T-cell (primary cell): ENCODE data around the gene NR5A2. TPM values are rescaled to one million over a fixed set of nuclear protein-coding genes. Genes with fewer than 3 reads are reported as not detected.

Source experiments
- ATAC-seq, 4 experiments: fragments of 200-7000 bp in 3 of 4; fragments of 150-1000 bp in 1 of 4; cut with Tn5 transposase; replicated peaks in 1 of 4; 1 replicate in 3 of 4; 2 replicates in 1 of 4; pipeline ENCODE4 v1.10.0; 2021; ENCODE audit warnings: moderate library complexity in 3 of 4, mild to moderate bottlenecking in 2 of 4, moderate number of reproducible peaks in 1 of 4
- CTCF ChIA-PET, 2 donors: fragments of 300-600 bp; sonication (Branson Sonifier 250); formaldehyde crosslinking; loops; one replicate each; lab custom pipeline; 2022; ENCODE audit warnings: antibody characterized with exemption in 2 of 2; lab: Charles Lee
- POLR2A ChIA-PET, 2 donors: fragments of 300-600 bp; sonication (Branson Sonifier 250); formaldehyde crosslinking; loops; one replicate each; lab custom pipeline; 2022; ENCODE audit warnings: antibody characterized with exemption in 2 of 2; lab: Charles Lee
- DNase-seq, 35 experiments: peaks; one replicate each; pipeline versions ENCODE4 v3.0.0 to v3.0.0-alpha.2; 2013 to 2023
- H3K27ac ChIP-seq: one replicate; pipeline ENCODE4 v1.5.1; 2013; ENCODE audit warnings: low read length
- H3K27me3 ChIP-seq, 2 experiments: replicated peaks in 1 of 2; 1 replicate in 1 of 2; 2 replicates in 1 of 2; pipeline versions ENCODE4 v1.6.1 to v1.7.0; 2013; ENCODE audit warnings: low read length in 1 of 2, mixed read lengths in 1 of 2; ENCODE audit not compliant: control insufficient read depth in 2 of 2, insufficient read depth in 2 of 2; ENCODE audit errors: extremely low read depth in 1 of 2
- H3K36me3 ChIP-seq, 2 donors: 1 replicate in 1 of 2; 2 replicates in 1 of 2; pipeline versions ENCODE4 v1.6.1 to v1.7.0; 2013; ENCODE audit warnings: low read length in 1 of 2; ENCODE audit not compliant: control insufficient read depth in 2 of 2, insufficient read depth in 1 of 2; ENCODE audit errors: extremely low read depth in 1 of 2
- H3K4me1 ChIP-seq, 2 experiments: 1 replicate in 1 of 2; 2 replicates in 1 of 2; pipeline versions ENCODE4 v1.6.1 to v1.7.0; 2013; ENCODE audit warnings: low read length in 2 of 2, mixed read lengths in 1 of 2; ENCODE audit not compliant: insufficient read depth in 2 of 2, control insufficient read depth in 1 of 2; ENCODE audit errors: extremely low read depth in 1 of 2
- H3K4me3 ChIP-seq, 2 donors: 1 replicate in 1 of 2; 2 replicates in 1 of 2; pipeline versions ENCODE4 v1.5.1 to v1.7.0; 2013; ENCODE audit warnings: mild to moderate bottlenecking in 2 of 2, low read length in 1 of 2, moderate library complexity in 1 of 2; ENCODE audit not compliant: control insufficient read depth in 1 of 2; ENCODE audit errors: extremely low read depth in 1 of 2
- H3K9me3 ChIP-seq: 2 replicates; pipeline ENCODE4 v1.7.0; 2013
- H3K27ac Mint-ChIP-seq, 2 donors: one replicate each; pipeline ENCODE4 v1.8.0; 2020 to 2021; ENCODE audit warnings: mild to moderate bottlenecking in 2 of 2, mixed read lengths in 2 of 2
- H3K27me3 Mint-ChIP-seq, 2 donors: one replicate each; pipeline ENCODE4 v1.8.0; 2021 to 2022; ENCODE audit warnings: mixed read lengths in 2 of 2
- H3K36me3 Mint-ChIP-seq: one replicate; pipeline ENCODE4 v1.8.0; 2021; ENCODE audit warnings: mixed read lengths
- H3K4me1 Mint-ChIP-seq, 3 donors: one replicate each; pipeline ENCODE4 v1.8.0; 2020 to 2022; ENCODE audit warnings: mixed read lengths in 3 of 3, mild to moderate bottlenecking in 1 of 3
- H3K4me3 Mint-ChIP-seq, 3 donors: one replicate each; pipeline ENCODE4 v1.8.0; 2020 to 2022; ENCODE audit warnings: mild to moderate bottlenecking in 3 of 3, mixed read lengths in 3 of 3, moderate library complexity in 3 of 3
- H3K9me3 Mint-ChIP-seq, 3 donors: one replicate each; pipeline ENCODE4 v1.8.0; 2020 to 2022; ENCODE audit warnings: mixed read lengths in 3 of 3
- WGBS: methylation state at CpG from one replicate; pipeline ENCODE4 v1.1.5; 2013; ENCODE audit warnings: missing lambda C conversion rate; ENCODE audit not compliant: insufficient coverage; 5-methylcytosine and 5-hydroxymethylcytosine counted together
- total RNA-seq, 35 experiments: library from RNA in 6 of 35; stranded (reverse) in 6 of 35; fragments of 120-200 nt in 1 of 35; gene quantifications; one replicate each; pipeline versions ENCODE4 v1.2.1 to v1.2.4 and lab custom pipeline; 2013 to 2026

Gene NR5A2
- total RNA-seq, 5 donors from 2014 or later (not counting 1 experiment from before 2014, with no cell fraction given), result 0.15 to 0.19 TPM; not detected in 3

DNA sequence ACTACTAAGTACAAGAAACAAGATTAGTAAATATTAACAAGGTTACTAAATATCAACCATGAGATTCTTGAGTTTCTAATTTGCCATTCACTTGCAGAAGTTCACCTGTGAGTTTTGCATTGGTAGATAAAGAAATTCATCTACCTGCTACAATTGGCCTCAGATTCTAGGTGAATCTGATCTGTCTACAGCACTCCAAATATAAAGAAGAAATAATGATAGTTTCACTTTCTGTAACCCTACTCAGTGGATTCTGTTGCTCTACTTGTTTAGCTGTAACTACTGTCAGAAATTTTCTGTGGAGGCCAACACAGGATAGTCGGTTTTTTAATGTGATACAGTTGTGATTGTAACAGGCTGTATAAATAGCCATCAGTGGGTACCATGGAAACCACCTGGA lies 118.6 kb downstream of the NR5A2 start:
- Mint-ChIP-seq H3K4me3 (no peak overlapping the region), H3K9me3 (no peaks in the 10 kb centered on the region), H3K27me3 (no peaks in the 10 kb centered on the region), H3K4me1 (peaks cover 0 to 13% (median 3%) of the 10 kb centered on the region in 3 donors), H3K36me3 (no peaks in the 10 kb centered on the region), H3K27ac (no peak overlapping the region)
- ChIA-PET POLR2A (interaction anchor here in 1 of 2 donors (0.6 kb wide), 1 partner anchor 389 kb away, joined by 9 read pairs; no protein-coding TSS in a partner anchor), CTCF (interaction anchor here (0.7 to 0.8 kb wide), 2 partner anchors 490 to 629 kb away, joined by 3 read pairs; no protein-coding TSS in a partner anchor)
- Histone ChIP-seq H3K4me1 (no peaks in the 10 kb centered on the region), H3K4me3 (no peak overlapping the region), H3K27me3 (no peaks in the 10 kb centered on the region), H3K9me3 (no peaks in the 10 kb centered on the region), H3K36me3 (no peaks in the 10 kb centered on the region), H3K27ac (no peak overlapping the region)
- WGBS, result 20% methylated on average over 1 of the region's 1 CpG
- ATAC-seq, result no peak
- DNase-seq, result no peak

DNA sequence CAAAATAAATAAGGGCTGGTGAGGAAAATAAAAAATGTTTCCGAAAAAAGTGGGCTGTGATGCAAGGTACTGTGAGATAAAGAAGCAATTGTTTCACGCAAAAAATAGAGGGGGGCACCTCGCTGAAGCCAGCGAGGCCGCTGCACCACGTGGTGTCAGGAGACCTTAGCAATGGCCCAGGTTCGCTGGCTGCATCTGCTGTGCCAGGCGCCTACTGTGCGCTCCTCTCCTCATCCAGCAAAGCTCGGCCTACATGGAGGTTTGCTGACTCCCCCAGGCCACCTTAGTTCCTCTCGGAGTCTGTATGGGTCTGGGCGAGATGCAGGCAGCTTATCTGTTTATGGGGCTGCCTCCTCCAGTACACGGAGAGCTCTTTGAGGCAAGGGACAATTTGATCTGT lies 119.6 kb downstream of the NR5A2 start:
- Histone ChIP-seq H3K4me1 (peaks cover 0 to 2% of the 10 kb centered on the region in 2 experiments), H3K27ac (no peak overlapping the region), H3K4me3 (no peak overlapping the region), H3K36me3 (no peaks in the 10 kb centered on the region), H3K27me3 (no peaks in the 10 kb centered on the region), H3K9me3 (no peaks in the 10 kb centered on the region)
- ATAC-seq (no peak), DNase-seq (no peak)
- Mint-ChIP-seq H3K4me3 (no peak overlapping the region), H3K27me3 (no peaks in the 10 kb centered on the region), H3K9me3 (no peaks in the 10 kb centered on the region), H3K27ac (no peak overlapping the region), H3K36me3 (no peaks in the 10 kb centered on the region), H3K4me1 (peaks cover 0 to 18% (median 3%) of the 10 kb centered on the region in 3 donors)
- ChIA-PET CTCF (interaction anchor here in 1 of 2 donors (1.1 kb wide), 1 partner anchor 11 kb away, joined by 3 read pairs; no protein-coding TSS in a partner anchor), POLR2A (no interaction called here)
- WGBS, result 97% methylated on average over 13 of the region's 13 CpGs

DNA sequence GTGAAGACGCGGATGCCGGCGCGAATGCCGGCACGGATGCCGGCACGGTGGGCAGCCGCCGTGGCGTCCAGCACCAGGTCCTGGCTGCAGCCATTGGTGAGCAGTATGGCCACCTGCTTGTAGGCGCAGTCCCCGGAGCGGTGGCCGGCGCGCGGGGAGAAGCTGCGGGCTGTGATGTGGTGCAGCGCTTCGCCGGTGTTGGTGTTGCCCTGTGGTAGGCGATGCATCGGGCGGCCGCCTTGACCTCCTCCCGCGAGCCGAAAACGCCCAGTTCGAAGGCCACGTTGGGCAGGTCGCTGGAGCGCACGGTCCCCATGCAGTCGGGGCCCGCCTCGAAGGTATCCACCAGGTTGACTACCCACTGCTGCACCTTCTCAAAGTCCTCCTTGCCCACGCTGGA lies 120.2 kb downstream of the NR5A2 start:
- DNase-seq, result no peak
- ChIA-PET CTCF (no interaction called here), POLR2A (no interaction called here)
- H3K9me3 ChIP-seq, result no peaks in the 10 kb centered on the region
- Mint-ChIP-seq H3K4me1 (peaks cover 5 to 23% (median 8%) of the 10 kb centered on the region in 3 donors), H3K36me3 (no peaks in the 10 kb centered on the region), H3K4me3 (no peak overlapping the region), H3K9me3 (no peaks in the 10 kb centered on the region), H3K27ac (no peak overlapping the region), H3K27me3 (no peaks in the 10 kb centered on the region)
- H3K4me3 ChIP-seq, result no peak overlapping the region
- 98% methylated on average over 37 of the region's 40 CpGs for WGBS
- no peaks in the 10 kb centered on the region for H3K27me3 ChIP-seq
- no peaks in the 10 kb centered on the region for H3K36me3 ChIP-seq
- peaks cover 1 to 3% of the 10 kb centered on the region in 2 experiments for H3K4me1 ChIP-seq
- no peak overlapping the region for H3K27ac ChIP-seq
- ATAC-seq, result no peak

DNA sequence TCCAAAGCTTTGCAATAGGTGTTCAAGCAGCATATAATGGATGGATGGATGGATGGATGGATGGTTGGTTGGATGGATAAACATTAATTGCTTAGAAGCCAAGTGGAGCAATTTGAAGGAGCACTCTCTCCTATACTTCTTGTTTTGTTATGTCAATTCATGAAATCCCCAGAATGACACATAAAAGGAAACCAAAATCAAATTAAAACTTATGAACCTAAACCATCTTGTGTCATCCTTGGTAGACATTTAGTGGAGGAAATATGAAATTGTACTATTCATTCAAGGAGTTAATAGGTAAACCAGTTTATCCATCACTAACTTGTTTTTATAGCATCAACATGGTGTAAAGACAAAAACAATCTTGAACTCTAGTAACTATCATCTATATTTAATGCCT lies 122.5 kb downstream of the NR5A2 start:
- Mint-ChIP-seq H3K4me3 (no peak overlapping the region), H3K9me3 (no peaks in the 10 kb centered on the region), H3K4me1 (peaks cover 27 to 42% (median 27%) of the 10 kb centered on the region in 3 donors), H3K27ac (no peak overlapping the region), H3K36me3 (no peaks in the 10 kb centered on the region), H3K27me3 (no peaks in the 10 kb centered on the region)
- Histone ChIP-seq H3K4me3 (no peak overlapping the region), H3K27me3 (no peaks in the 10 kb centered on the region), H3K27ac (no peak overlapping the region), H3K36me3 (no peaks in the 10 kb centered on the region), H3K4me1 (peaks cover 17 to 24% of the 10 kb centered on the region in 2 experiments), H3K9me3 (no peaks in the 10 kb centered on the region)
- ChIA-PET POLR2A (interaction anchor here in 1 of 2 donors (0.6 kb wide), 1 partner anchor 24 kb away, joined by 7 read pairs; no protein-coding TSS in a partner anchor), CTCF (interaction anchor here in 1 of 2 donors (0.6 kb wide), 1 partner anchor 13 kb away, joined by 5 read pairs; no protein-coding TSS in a partner anchor)
- DNase-seq, result no peak
- no peak for ATAC-seq

DNA sequence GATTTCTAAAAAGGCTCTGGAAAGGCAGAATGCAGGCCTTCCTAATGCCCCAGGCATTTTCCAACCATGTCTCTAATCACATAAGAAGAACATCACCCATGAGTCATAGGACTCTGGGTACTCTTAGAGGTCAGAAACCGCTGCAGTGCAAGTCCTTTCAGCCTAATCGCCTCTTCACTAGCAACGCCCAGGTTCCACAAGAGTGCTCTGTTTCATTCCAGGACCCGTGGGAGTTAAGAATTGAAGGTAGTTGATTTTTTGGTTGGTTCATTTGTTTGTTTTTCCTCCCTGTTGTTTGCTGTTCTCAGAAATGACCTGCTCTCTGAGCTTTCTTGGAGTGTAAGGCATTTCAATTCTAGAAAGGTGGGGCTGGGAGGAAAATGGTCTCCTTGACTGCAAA lies 123.2 kb downstream of the NR5A2 start:
- CTCF ChIA-PET, result interaction anchor here in 1 of 2 donors (1.3 kb wide), 1 partner anchor 12 kb away, joined by 3 read pairs; no protein-coding TSS in a partner anchor
- Histone ChIP-seq H3K9me3 (no peaks in the 10 kb centered on the region), H3K36me3 (no peaks in the 10 kb centered on the region), H3K27ac (no peak overlapping the region), H3K4me1 (peaks cover 17 to 25% of the 10 kb centered on the region in 2 experiments), H3K4me3 (no peak overlapping the region), H3K27me3 (no peaks in the 10 kb centered on the region)
- Mint-ChIP-seq H3K4me3 (no peak overlapping the region), H3K4me1 (peaks cover 27 to 44% (median 28%) of the 10 kb centered on the region in 3 donors), H3K9me3 (no peaks in the 10 kb centered on the region), H3K27ac (no peak overlapping the region), H3K27me3 (no peaks in the 10 kb centered on the region), H3K36me3 (no peaks in the 10 kb centered on the region)
- ATAC-seq (no peak), DNase-seq (no peak)
- WGBS, result 42% methylated on average over 4 of the region's 4 CpGs
- POLR2A ChIA-PET, result interaction anchor here in 1 of 2 donors (0.6 kb wide), 1 partner anchor 24 kb away, joined by 7 read pairs; no protein-coding TSS in a partner anchor

DNA sequence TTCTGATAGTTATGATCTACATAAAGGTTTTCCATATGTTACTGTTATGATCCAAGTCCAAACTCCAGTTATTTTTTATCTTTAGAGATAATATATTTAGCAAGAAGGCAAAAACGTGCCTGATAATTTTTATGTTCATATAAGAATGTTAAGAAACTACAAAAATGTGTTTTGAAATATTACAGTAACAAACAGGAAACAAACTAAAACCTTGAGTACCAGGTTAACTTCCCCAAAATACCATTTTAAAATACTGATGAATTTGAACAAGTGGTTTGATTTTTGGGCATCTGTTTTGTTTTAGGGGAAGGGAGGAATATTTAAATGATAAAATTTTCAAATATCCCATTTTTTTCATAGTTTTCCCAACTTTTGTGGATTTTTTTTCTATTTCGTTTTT lies 124.8 kb downstream of the NR5A2 start:
- ChIA-PET POLR2A (no interaction called here), CTCF (interaction anchor here in 1 of 2 donors (1.3 kb wide), 1 partner anchor 13 kb away, joined by 3 read pairs; no protein-coding TSS in a partner anchor)
- Mint-ChIP-seq H3K27ac (no peak overlapping the region), H3K36me3 (no peaks in the 10 kb centered on the region), H3K9me3 (no peaks in the 10 kb centered on the region), H3K4me3 (no peak overlapping the region), H3K4me1 (peaks cover 26 to 43% (median 27%) of the 10 kb centered on the region in 3 donors), H3K27me3 (no peaks in the 10 kb centered on the region)
- WGBS, result no CpG with 5 or more reads among the region's 2 CpGs
- H3K4me3 ChIP-seq, result no peak overlapping the region
- DNase-seq, result no peak
- H3K36me3 ChIP-seq, result no peaks in the 10 kb centered on the region
- H3K4me1 ChIP-seq, result peaks cover 17 to 25% of the 10 kb centered on the region in 2 experiments
- no peak for ATAC-seq
- H3K27ac ChIP-seq, result no peak overlapping the region
- no peaks in the 10 kb centered on the region for H3K27me3 ChIP-seq
- H3K9me3 ChIP-seq, result no peaks in the 10 kb centered on the region
